ENCODE data around the gene CEP63. TPM values are rescaled to one million over a fixed set of nuclear protein-coding genes. Genes with fewer than 3 reads are reported as not detected.

The CEP63 gene
- total and polyA plus RNA-seq, 2 experiments from 2014 or later: 15.1 to 53.9 TPM

- Histone ChIP-seq H4K20me1 (replicated peaks; ENCODE audit: insufficient read depth) (no peaks in the 10 kb centered on the region), H3K36me3 (ENCODE audit: insufficient read depth) (no peaks in the 10 kb centered on the region), H2AFZ (no peak overlapping the region), H3K4me2 (no peak overlapping the region), H3K4me3 (no peak overlapping the region), H3F3A (replicated peaks; ENCODE audit: low read depth) (no peaks in the 10 kb centered on the region), H3K4me1 (ENCODE audit: insufficient read depth) (no peaks in the 10 kb centered on the region), H3K27ac (ENCODE audit: low read depth) (no peak overlapping the region), H3K79me2 (replicated peaks; ENCODE audit: insufficient read depth) (no peaks in the 10 kb centered on the region), H3K27me3 (ENCODE audit: insufficient read depth) (no peaks in the 10 kb centered on the region), H3K9me2 (ENCODE audit: insufficient read depth) (no peaks in the 10 kb centered on the region)
- TF ChIP-seq ZNF331 (CRISPR knock-in tag; IDR thresholded peaks at IDR 0.05; ENCODE audit: low read depth): no peak
- no peak for TF ChIP-seq JUNB (IDR thresholded peaks at IDR 0.05; ENCODE audit: unreplicated experiment)
- TF ChIP-seq ETS1 (IDR thresholded peaks at IDR 0.05): no peak
- TF ChIP-seq STAT1 (IDR thresholded peaks at IDR 0.05; ENCODE audit: unreplicated experiment): no peak
- no peak for TF ChIP-seq REST (IDR thresholded peaks at IDR 0.05; ENCODE audit: unreplicated experiment)
- TF ChIP-seq EZH2phosphoT487 (IDR thresholded peaks at IDR 0.05; ENCODE audit: unreplicated experiment): no peak
- TF ChIP-seq ZNF114 (CRISPR knock-in tag; IDR thresholded peaks at IDR 0.05): no peak
- TF ChIP-seq CTCF (conservative IDR thresholded peaks at IDR 0.05; ENCODE audit: low read depth in 2 of 2): no peak
- no peak for TF ChIP-seq CREB1 (CRISPR knock-in tag; IDR thresholded peaks at IDR 0.05; ENCODE audit: low read depth)
- no peak for TF ChIP-seq POLR2AphosphoS5 (IDR thresholded peaks at IDR 0.05; ENCODE audit: low read depth)
- TF ChIP-seq NANOG (IDR thresholded peaks at IDR 0.05; ENCODE audit: borderline replicate concordance): no peak
- TF ChIP-seq ZNF462 (CRISPR knock-in tag; IDR thresholded peaks at IDR 0.05): no peak
- no peak for TF ChIP-seq EZH2 (IDR thresholded peaks at IDR 0.05; ENCODE audit: low read depth, unreplicated experiment)
- H3K36me3 Mint-ChIP-seq (ENCODE audit: low read depth): no peaks in the 10 kb centered on the region
- peaks cover 9% of the 10 kb centered on the region for H3K4me1 Mint-ChIP-seq
- H3K27ac Mint-ChIP-seq: no peak overlapping the region
- H3K27me3 Mint-ChIP-seq (ENCODE audit: insufficient read depth, low read depth, poor library complexity): peaks cover 11% of the 10 kb centered on the region
- no peaks in the 10 kb centered on the region for H3K9me3 Mint-ChIP-seq
- H3K4me3 Mint-ChIP-seq: no peak overlapping the region
- ATAC-seq (no peak), DNase-seq (ENCODE audit: low spot score) (no peak)
Measured at GRCh38 chr3:134619301-134619615, 133.4 kb downstream of the CEP63 start.
